A549 (cell line): Measurements from ENCODE around the gene BCL3. TPM values are rescaled to one million over a fixed set of nuclear protein-coding genes. Genes with fewer than 3 reads are reported as not detected.

Experiments
- ATAC-seq, 2 experiments: fragments of 200-7000 bp in 1 of 2; fragments of >200 bp in 1 of 2; cut with Nextera tagmentation in 1 of 2; cut with Tn5 transposase in 1 of 2; 3 replicates each; pipeline versions ENCODE4 v1.8.0 to v1.9.1; 2018 to 2020; ENCODE audit warnings: mild to moderate bottlenecking in 1 of 2, moderate library complexity in 1 of 2
- CTCF ChIA-PET: fragments of 300-600 bp; sonication (Branson Sonifier 250); formaldehyde crosslinking; extraction: SDS; loops from one replicate; lab custom pipeline; 2021; ENCODE audit warnings: antibody characterized with exemption, inconsistent platforms; lab: Yijun Ruan, JAX
- POLR2A ChIA-PET: fragments of 350-600 bp; formaldehyde crosslinking; extraction: SDS; loops from one replicate; lab custom pipeline; 2021; ENCODE audit warnings: antibody characterized with exemption, inconsistent platforms; lab: Yijun Ruan, JAX
- DNase-seq, 2 experiments: peaks; one replicate each; pipeline versions ENCODE4 v3.0.0 to v3.0.0-alpha.2; 2011 to 2016; ENCODE audit warnings: low read depth in 1 of 2, low spot score in 1 of 2
- FAIRE-seq: peaks from 2 replicates; lab custom pipeline; 2011; peaks lifted over from hg19 to GRCh38; lab: Jason Lieb, UNC
- H3K27ac ChIP-seq, 2 experiments: fragments of >200 bp; sonication (Bioruptor Twin); formaldehyde crosslinking; 3 replicates each; pipeline ENCODE4 v1.5.1; 2016 to 2017
- H3K4me1 ChIP-seq: fragments of >200 bp; sonication (Bioruptor Twin); formaldehyde crosslinking; 3 replicates; pipeline ENCODE4 v1.6.1; 2016
- H3K4me2 ChIP-seq: fragments of >200 bp; sonication (Bioruptor Twin); formaldehyde crosslinking; 3 replicates; pipeline ENCODE4 v1.6.1; 2016
- H3K4me3 ChIP-seq: fragments of >200 bp; sonication (Bioruptor Twin); formaldehyde crosslinking; 3 replicates; pipeline ENCODE4 v1.5.1; 2016
- H3K9me3 ChIP-seq: fragments of >200 bp; sonication (Bioruptor Twin); formaldehyde crosslinking; 3 replicates; pipeline ENCODE4 v1.6.1; 2016
- CBX8 ChIP-seq: fragments of 200-600 bp; sonication (generic); IDR thresholded peaks from 2 replicates; pipeline ENCODE4 v1.6.1; 2016
- CTCF ChIP-seq: fragments of >200 bp; sonication (Bioruptor Twin); formaldehyde crosslinking; IDR thresholded peaks from 3 replicates; pipeline ENCODE4 v1.5.1; 2016
- EHF ChIP-seq: fragments of 250-450 bp; sonication (Bioruptor Pico); IDR thresholded peaks from 2 replicates; pipeline ENCODE4 v1.5.0; 2020; ENCODE audit warnings: mild to moderate bottlenecking
- EP300 ChIP-seq, 2 experiments: fragments of >200 bp; sonication (Bioruptor Twin); formaldehyde crosslinking; IDR thresholded peaks; 2 replicates in 1 of 2; 3 replicates in 1 of 2; pipeline ENCODE4 v1.6.1; 2016 to 2017
- HES2 ChIP-seq: fragments of >200 bp; sonication (Bioruptor Twin); formaldehyde crosslinking; IDR thresholded peaks from 2 replicates; pipeline ENCODE4 v1.6.1; 2016
- MAFK ChIP-seq: fragments of 450-650 bp; IDR thresholded peaks from 2 replicates; pipeline ENCODE4 v1.6.1; 2014; ENCODE audit not compliant: partially characterized antibody
- MYC ChIP-seq: IDR thresholded peaks from 2 replicates; pipeline ENCODE4 v1.6.1; 2012; ENCODE audit warnings: mild to moderate bottlenecking, inconsistent platforms, low read length, improper control_type of control experiment, borderline replicate concordance
- NFE2L2 ChIP-seq: fragments of 150-350 bp; conservative IDR thresholded peaks from 2 replicates; pipeline ENCODE4 v1.6.1; 2014; ENCODE audit warnings: low read length
- NR3C1 ChIP-seq: fragments of >200 bp; sonication (Bioruptor Twin); formaldehyde crosslinking; IDR thresholded peaks from 3 replicates; pipeline ENCODE4 v1.6.1; 2017
- PHF8 ChIP-seq: fragments of 200-600 bp; sonication (generic); IDR thresholded peaks from 2 replicates; pipeline ENCODE4 v1.6.1; 2016; ENCODE audit warnings: low read depth, mild to moderate bottlenecking, antibody characterized with exemption, moderate library complexity, borderline replicate concordance
- POLR2AphosphoS2 ChIP-seq: conservative IDR thresholded peaks from 2 replicates; pipeline ENCODE4 v1.6.1; 2012; ENCODE audit warnings: low read length, improper control_type of control experiment, inconsistent platforms
- REST ChIP-seq: fragments of 200-600 bp; sonication (generic); IDR thresholded peaks from 2 replicates; pipeline ENCODE4 v1.6.1; 2016; ENCODE audit warnings: antibody characterized with exemption, mild to moderate bottlenecking, moderate library complexity
- TFCP2L1 ChIP-seq: fragments of 250-450 bp; sonication (Bioruptor Pico); IDR thresholded peaks from 2 replicates; pipeline ENCODE4 v1.5.0; 2021; ENCODE audit warnings: mild to moderate bottlenecking
- USF2 ChIP-seq: fragments of 450-650 bp; IDR thresholded peaks from 2 replicates; pipeline ENCODE4 v1.6.1; 2014; ENCODE audit warnings: antibody characterized with exemption
- ZFP36 ChIP-seq: fragments of 450-650 bp; IDR thresholded peaks from 2 replicates; pipeline ENCODE4 v1.6.1; 2014; ENCODE audit warnings: borderline replicate concordance; ENCODE audit not compliant: partially characterized antibody
- WGBS: methylation state at CpG from one replicate; pipeline ENCODE4 v1.1.6; 2017; ENCODE audit errors: missing lambda C conversion rate; 5-methylcytosine and 5-hydroxymethylcytosine counted together
- polyA plus RNA-seq, 4 experiments: library from polyadenylated mRNA; depleted of rRNA in 3 of 4; stranded (reverse); fragments of >200 nt; fragmentation: RNase III in 1 of 4; extraction: RNeasy Plus Mini Kit Qiagen cat#74134 plus additional on column Dnase treatment in 1 of 4; gene quantifications; 2 replicates in 3 of 4; 3 replicates in 1 of 4; pipeline ENCODE4 v1.2.3, GENCODE V29; 2011 to 2017

The BCL3 gene
- polyA plus RNA-seq, 2 of the 4 experiments (the other 2 are of a cell fraction) = 22.6 to 72.1 TPM

GRCh38 chr19:44731081-44731480 is 17.4 kb upstream of the BCL3 start:
- ChIA-PET CTCF (interaction anchor here (0.8 to 42.5 kb wide), 6 partner anchors 7 to 78 kb away, joined by 3 to 1899 read pairs (median 66); partner anchors contain the start of genes BCAM, BCL3 and CBLC), POLR2A (interaction anchor here (0.9 to 2.5 kb wide), 2 partner anchors 10 to 115 kb away, joined by 3 to 9 read pairs; partner anchors contain the start of gene NECTIN2)
- no peak for FAIRE-seq
- no peaks in the 10 kb centered on the region for H3K9me3 ChIP-seq
- TF ChIP-seq HES2 (no peak), TFCP2L1 (CRISPR knock-in tag) (no peak), NFE2L2 (no peak), POLR2AphosphoS2 (no peak), REST (no peak), EHF (CRISPR knock-in tag) (no peak), USF2 (no peak), NR3C1 (no peak), MAFK (no peak)
- no peak for DNase-seq
- 91% methylated on average over 5 of the region's 5 CpGs for WGBS
- no peak for ATAC-seq
- no peak overlapping the region for H3K4me3 ChIP-seq
- peak overlapping the region; percentile 8 to 78; a peak in 4 of 6 replicates for H3K27ac ChIP-seq
- peaks cover 40% of the 10 kb centered on the region for H3K4me1 ChIP-seq
- H3K4me2 ChIP-seq = no peak overlapping the region

GRCh38 chr19:44731622-44732021 is 16.9 kb upstream of the BCL3 start:
- TF ChIP-seq PHF8 (no peak), ZFP36 (peak; percentile 84), CBX8 (no peak), NFE2L2 (no peak), CTCF (no peak), MYC (no peak), EP300 (IDR thresholded peaks at IDR 0.05) (no peak)
- ChIA-PET POLR2A (interaction anchor here (0.9 to 2.5 kb wide), 3 partner anchors 8 to 114 kb away, joined by 3 to 9 read pairs (median 7); partner anchors contain the start of gene NECTIN2), CTCF (interaction anchor here (0.7 to 42.5 kb wide), 8 partner anchors 8 to 148 kb away, joined by 3 to 1899 read pairs (median 17); partner anchors contain the start of genes BCAM, BCL3 and CBLC)
- 66% methylated on average over 5 of the region's 5 CpGs for WGBS
- FAIRE-seq (no peak), DNase-seq (no peak), ATAC-seq (peak in 1 of 2 experiments; percentile 56; a peak in 3 of 6 replicates)
- H3K27ac ChIP-seq = peak overlapping the region; percentile 61 to 78
- H3K4me2 ChIP-seq = no peak overlapping the region
- H3K4me3 ChIP-seq = no peak overlapping the region
- peaks cover 40% of the 10 kb centered on the region for H3K4me1 ChIP-seq
- H3K9me3 ChIP-seq = no peaks in the 10 kb centered on the region
